H1 (cell line): ENCODE data around the gene DAG1. TPM values are rescaled to one million over a fixed set of nuclear protein-coding genes. Genes with fewer than 3 reads are reported as not detected.
A peak's percentile ranks its signal among the peaks of the same experiment; 100 is the strongest.

ENCODE experiments used
- ATF3 ChIP-seq: IDR thresholded peaks from 2 replicates; pipeline ENCODE4 v1.6.1; 2011; ENCODE audit warnings: low read depth, mild to moderate bottlenecking, low read length; ENCODE audit not compliant: insufficient read depth
- CTBP2 ChIP-seq: IDR thresholded peaks from 2 replicates; pipeline ENCODE4 v1.7.0; 2011; ENCODE audit warnings: borderline replicate concordance, mild to moderate bottlenecking, moderate library complexity, mixed read lengths, low read length; ENCODE audit not compliant: insufficient read depth, insufficient read length
- E2F6 ChIP-seq: IDR thresholded peaks from 2 replicates; pipeline ENCODE4 v1.6.1; 2012; ENCODE audit warnings: inconsistent platforms
- JUN ChIP-seq: IDR thresholded peaks from 2 replicates; pipeline ENCODE4 v1.6.1; 2011; ENCODE audit warnings: low read depth, mild to moderate bottlenecking, improper control_type of control experiment, low read length
- KDM1A ChIP-seq: fragments of 200-600, 300-600 bp; sonication (generic); IDR thresholded peaks from 2 replicates; pipeline ENCODE4 v1.7.1; 2016; ENCODE audit warnings: mild to moderate bottlenecking, low read length, borderline replicate concordance
- NANOG ChIP-seq: IDR thresholded peaks from 2 replicates; pipeline ENCODE4 v1.6.1; 2011; ENCODE audit warnings: low read length, low read depth, mild to moderate bottlenecking, inconsistent platforms; ENCODE audit not compliant: insufficient read depth, poor library complexity, severe bottlenecking
- RNF2 ChIP-seq: fragments of 200-900, 300-1000 bp; sonication (generic); IDR thresholded peaks from 2 replicates; pipeline ENCODE4 v1.7.1; 2016; ENCODE audit warnings: borderline replicate concordance, low read depth, mild to moderate bottlenecking, antibody characterized with exemption, low read length; ENCODE audit not compliant: poor library complexity, severe bottlenecking; ENCODE audit errors: missing control alignments
- SIN3A ChIP-seq, 2 experiments: IDR thresholded peaks in 1 of 2; conservative IDR thresholded peaks in 1 of 2; 2 replicates each; pipeline ENCODE4 v1.6.1; 2011 to 2012; ENCODE audit warnings: low read length in 2 of 2, improper control_type of control experiment in 1 of 2, low read depth in 1 of 2, mild to moderate bottlenecking in 1 of 2
- SP1 ChIP-seq: IDR thresholded peaks from 2 replicates; pipeline ENCODE4 v1.6.1; 2011; ENCODE audit warnings: low read depth, low read length
- TAF7 ChIP-seq: optimal IDR thresholded peaks from 2 replicates; pipeline ENCODE3; 2011; ENCODE audit warnings: low read depth, mild to moderate bottlenecking, inconsistent platforms, low read length, moderate library complexity, borderline replicate concordance
- TEAD4 ChIP-seq: IDR thresholded peaks from 2 replicates; pipeline ENCODE4 v1.6.1; 2012; ENCODE audit warnings: low read depth, low read length, inconsistent platforms, mixed read lengths
- ZNF274 ChIP-seq: IDR thresholded peaks from 2 replicates; pipeline ENCODE4 v1.7.0; 2012; ENCODE audit warnings: low read length, borderline replicate concordance; ENCODE audit errors: extremely low read depth
- polyA plus RNA-seq, 7 experiments: library from polyadenylated mRNA; depleted of rRNA in 3 of 7; stranded (reverse) in 5 of 7; unstranded in 2 of 7; fragments of >200 nt in 5 of 7; fragments of 200-250 nt in 2 of 7; gene quantifications; 1 replicate in 5 of 7; 2 replicates in 1 of 7; 4 replicates in 1 of 7; pipeline versions ENCODE4 v1.2.1 to v1.2.3, GENCODE V29; 2011 to 2013; ENCODE audit warnings: missing spikeins in 2 of 7, mixed read lengths in 2 of 7
- total RNA-seq: library from RNA; stranded (reverse); fragmentation: NEBNext Ultra II Directional; extraction: Animal tissue kit (Norgen Biotek cat#: 25700); gene quantifications from 2 replicates; pipeline ENCODE4 v1.2.1, GENCODE V29; 2021
- TF ChIP-seq, protein P1 (sequence below), 3 experiments: IDR thresholded peaks; 1 replicate in 2 of 3; 2 replicates in 1 of 3; pipeline versions ENCODE4 v1.5.1 to v1.6.1; 2011; ENCODE audit warnings: low read length in 3 of 3, mild to moderate bottlenecking in 3 of 3, inconsistent platforms in 2 of 3, low read depth in 1 of 3, moderate library complexity in 1 of 3; ENCODE audit not compliant: insufficient read depth in 1 of 3; ENCODE audit errors: control extremely low read depth in 1 of 3

The DAG1 gene
- total and polyA plus RNA-seq, 2 of the 8 experiments (the other 6 are each of a cell fraction or from before 2014, with no cell fraction given): 97.5 to 138 TPM

GRCh38 chr3:49469037-49469935, 781 bp upstream of the DAG1 start (continued):
- TF ChIP-seq, protein P1, sequence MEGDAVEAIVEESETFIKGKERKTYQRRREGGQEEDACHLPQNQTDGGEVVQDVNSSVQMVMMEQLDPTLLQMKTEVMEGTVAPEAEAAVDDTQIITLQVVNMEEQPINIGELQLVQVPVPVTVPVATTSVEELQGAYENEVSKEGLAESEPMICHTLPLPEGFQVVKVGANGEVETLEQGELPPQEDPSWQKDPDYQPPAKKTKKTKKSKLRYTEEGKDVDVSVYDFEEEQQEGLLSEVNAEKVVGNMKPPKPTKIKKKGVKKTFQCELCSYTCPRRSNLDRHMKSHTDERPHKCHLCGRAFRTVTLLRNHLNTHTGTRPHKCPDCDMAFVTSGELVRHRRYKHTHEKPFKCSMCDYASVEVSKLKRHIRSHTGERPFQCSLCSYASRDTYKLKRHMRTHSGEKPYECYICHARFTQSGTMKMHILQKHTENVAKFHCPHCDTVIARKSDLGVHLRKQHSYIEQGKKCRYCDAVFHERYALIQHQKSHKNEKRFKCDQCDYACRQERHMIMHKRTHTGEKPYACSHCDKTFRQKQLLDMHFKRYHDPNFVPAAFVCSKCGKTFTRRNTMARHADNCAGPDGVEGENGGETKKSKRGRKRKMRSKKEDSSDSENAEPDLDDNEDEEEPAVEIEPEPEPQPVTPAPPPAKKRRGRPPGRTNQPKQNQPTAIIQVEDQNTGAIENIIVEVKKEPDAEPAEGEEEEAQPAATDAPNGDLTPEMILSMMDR (IDR thresholded peaks at IDR 0.05; ENCODE audit: control extremely low read depth in 1 of 3, insufficient read depth in 1 of 3, low read depth in 1 of 3, low read length in 3 of 3): no peak
- TF ChIP-seq KDM1A (no peak; the same call in 1 of the 2 replicates), ZNF274 (no peak), JUN (no peak), ATF3 (no peak), SP1 (peak; percentile 52; the same call in 1 of the 2 replicates), CTBP2 (peak; percentile 43), E2F6 (peak; percentile 53; the same call in 1 of the 2 replicates), RNF2 (no peak), SIN3A (conservative IDR thresholded peaks at IDR 0.05 in 1 of 2, IDR thresholded peaks at IDR 0.05 in 1 of 2; ENCODE audit: low read depth in 1 of 2, low read length in 2 of 2) (0 out of 4 replicates have a peak, but pooled peaks of 1 of the 2 experiments have one; percentile 41), NANOG (no peak), TEAD4 (peak; percentile 72), TAF7 (no peak)
